GM12875 (cell line): ENCODE measurements around the gene CCDC92.

Experiments
- H3K4me3 ChIP-seq: one replicate; pipeline ENCODE4 v1.5.1; 2011; ENCODE audit warnings: low read depth, low read length, control low read depth
- TF ChIP-seq, protein P1 (sequence below): IDR thresholded peaks from 2 replicates; pipeline ENCODE4 v1.5.1; 2011; ENCODE audit warnings: low read depth, mild to moderate bottlenecking, control low read depth, inconsistent platforms, low read length, moderate library complexity, borderline replicate concordance; ENCODE audit not compliant: insufficient read depth

CCDC92 gene, protein sequence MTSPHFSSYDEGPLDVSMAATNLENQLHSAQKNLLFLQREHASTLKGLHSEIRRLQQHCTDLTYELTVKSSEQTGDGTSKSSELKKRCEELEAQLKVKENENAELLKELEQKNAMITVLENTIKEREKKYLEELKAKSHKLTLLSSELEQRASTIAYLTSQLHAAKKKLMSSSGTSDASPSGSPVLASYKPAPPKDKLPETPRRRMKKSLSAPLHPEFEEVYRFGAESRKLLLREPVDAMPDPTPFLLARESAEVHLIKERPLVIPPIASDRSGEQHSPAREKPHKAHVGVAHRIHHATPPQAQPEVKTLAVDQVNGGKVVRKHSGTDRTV

DNA sequence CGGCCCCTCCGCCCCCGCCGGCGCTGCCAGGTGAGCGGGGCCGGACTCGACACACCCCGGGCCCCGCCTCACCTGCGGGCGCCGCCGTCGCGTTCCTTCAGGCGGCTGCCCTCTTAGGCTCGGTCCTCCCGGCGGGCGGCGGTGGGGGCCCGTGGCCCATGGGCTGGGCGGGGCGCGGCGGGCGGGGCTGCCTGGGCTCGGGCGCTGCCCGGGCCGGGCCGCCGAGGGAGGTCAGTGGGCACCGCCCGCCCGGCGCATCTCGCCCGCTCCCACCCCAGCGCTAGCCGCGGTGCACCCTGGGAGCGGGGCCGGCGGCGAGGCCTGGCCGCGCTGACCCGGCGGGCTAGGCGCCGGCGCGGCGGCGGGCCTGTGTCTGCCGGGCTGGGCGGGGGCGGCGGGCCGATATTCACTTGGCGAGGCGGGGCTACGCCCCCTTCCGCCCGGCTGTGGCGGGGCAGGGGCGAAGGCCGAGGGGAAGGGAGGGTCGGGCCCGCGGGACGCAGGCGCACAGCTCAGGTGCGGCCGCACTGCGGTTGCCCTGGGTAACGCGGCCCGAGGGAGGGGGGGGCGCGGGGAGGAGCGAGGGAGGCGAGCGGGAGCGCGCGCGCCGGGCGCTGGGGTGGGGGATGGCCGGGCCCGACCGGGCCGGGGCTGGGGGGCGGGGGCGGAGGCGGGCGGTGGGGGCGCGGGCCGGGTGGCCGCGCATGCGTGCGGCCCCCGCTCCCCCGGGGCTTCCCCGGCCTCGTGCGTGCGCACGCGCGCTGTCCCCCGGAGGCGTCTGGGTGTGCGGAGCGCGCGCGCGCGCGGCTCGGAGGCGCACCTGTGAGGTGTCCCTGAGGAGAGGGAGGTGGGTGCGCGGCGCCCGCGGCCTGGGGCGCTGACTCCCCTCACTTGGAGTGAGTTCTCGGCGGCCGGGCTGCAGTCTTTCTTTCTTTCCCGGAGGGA, at the start of gene CCDC92, which contains the start of gene ZNF664:
Gene CCDC92, minus strand, starts transcription at position 375 of the 945 bp plus-strand sequence. CDS start 28,526 bp downstream, outside the sequence.
Gene ZNF664, plus strand, starts transcription at position 759 of the 945 bp plus-strand sequence. CDS start 38,930 bp downstream, outside the sequence.
- TF ChIP-seq, protein P1, sequence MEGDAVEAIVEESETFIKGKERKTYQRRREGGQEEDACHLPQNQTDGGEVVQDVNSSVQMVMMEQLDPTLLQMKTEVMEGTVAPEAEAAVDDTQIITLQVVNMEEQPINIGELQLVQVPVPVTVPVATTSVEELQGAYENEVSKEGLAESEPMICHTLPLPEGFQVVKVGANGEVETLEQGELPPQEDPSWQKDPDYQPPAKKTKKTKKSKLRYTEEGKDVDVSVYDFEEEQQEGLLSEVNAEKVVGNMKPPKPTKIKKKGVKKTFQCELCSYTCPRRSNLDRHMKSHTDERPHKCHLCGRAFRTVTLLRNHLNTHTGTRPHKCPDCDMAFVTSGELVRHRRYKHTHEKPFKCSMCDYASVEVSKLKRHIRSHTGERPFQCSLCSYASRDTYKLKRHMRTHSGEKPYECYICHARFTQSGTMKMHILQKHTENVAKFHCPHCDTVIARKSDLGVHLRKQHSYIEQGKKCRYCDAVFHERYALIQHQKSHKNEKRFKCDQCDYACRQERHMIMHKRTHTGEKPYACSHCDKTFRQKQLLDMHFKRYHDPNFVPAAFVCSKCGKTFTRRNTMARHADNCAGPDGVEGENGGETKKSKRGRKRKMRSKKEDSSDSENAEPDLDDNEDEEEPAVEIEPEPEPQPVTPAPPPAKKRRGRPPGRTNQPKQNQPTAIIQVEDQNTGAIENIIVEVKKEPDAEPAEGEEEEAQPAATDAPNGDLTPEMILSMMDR, result peak; percentile 23; the same call in 1 of the 2 replicates
- peak within 1 kb of the TSS; percentile 84 for H3K4me3 ChIP-seq

DNA sequence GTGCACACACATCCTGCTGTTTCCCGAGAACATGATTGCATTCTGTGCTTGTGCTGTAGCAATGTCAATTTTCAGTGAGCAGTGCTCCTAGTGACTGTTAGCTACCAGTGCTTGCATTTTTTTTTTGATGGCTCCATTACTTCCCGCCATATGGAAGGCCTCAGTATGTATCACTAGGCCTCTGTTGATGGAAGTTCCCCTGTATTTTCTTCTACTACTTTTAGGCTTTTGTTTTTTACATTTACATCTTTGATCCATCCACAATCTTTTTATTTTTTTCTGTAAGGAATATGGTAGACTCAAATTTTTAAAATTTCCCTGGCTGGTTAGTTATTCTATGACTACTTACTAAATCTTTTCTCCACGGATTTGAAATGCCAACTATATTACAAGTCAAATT, 49.5 kb upstream of the CCDC92 start:
- TF ChIP-seq, protein P1, result no peak
- no peak overlapping the region for H3K4me3 ChIP-seq

DNA sequence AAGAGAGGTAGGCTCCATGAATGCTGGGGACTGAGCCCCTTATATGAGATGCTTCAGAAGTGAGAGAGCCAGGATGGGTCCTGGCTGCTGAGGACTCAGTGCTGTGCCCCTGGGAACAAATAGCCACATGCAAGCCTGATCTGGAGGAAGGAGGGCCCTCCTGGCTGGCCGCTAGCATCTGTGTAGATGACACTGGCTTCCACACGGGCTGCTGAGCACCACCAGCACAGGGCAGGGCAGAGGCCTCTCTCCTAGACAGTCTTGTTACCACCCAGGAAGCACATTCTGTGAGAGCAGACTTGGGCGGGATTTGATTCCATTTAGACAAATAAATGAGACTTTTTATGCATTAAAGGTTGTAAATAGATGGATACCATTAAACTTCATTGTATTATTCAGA, 48.4 kb upstream of the CCDC92 start:
- no peak overlapping the region for H3K4me3 ChIP-seq
- TF ChIP-seq, protein P1, result no peak

DNA sequence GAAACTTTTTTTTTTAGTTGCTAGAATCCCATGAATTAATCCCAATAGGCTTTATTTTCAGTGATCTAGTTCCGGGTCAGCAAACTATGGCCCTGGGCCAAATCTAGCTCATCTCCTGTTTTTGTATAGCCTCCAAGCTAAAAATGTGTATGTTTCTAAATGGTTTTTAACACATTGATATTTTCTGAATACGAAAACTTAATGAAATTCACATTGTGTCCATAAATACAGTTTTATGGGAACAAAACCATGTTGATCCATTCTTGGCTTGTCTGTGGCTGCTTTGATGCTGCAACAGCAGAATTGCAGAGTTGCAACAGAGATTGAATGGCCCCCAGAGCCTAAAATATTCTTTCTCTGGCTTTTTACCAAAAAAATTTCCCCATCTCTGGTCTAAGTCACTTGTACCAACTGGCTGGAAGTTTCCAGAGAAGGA, 47.9 kb upstream of the CCDC92 start:
- H3K4me3 ChIP-seq, result no peak overlapping the region
- TF ChIP-seq, protein P1, result no peak

DNA sequence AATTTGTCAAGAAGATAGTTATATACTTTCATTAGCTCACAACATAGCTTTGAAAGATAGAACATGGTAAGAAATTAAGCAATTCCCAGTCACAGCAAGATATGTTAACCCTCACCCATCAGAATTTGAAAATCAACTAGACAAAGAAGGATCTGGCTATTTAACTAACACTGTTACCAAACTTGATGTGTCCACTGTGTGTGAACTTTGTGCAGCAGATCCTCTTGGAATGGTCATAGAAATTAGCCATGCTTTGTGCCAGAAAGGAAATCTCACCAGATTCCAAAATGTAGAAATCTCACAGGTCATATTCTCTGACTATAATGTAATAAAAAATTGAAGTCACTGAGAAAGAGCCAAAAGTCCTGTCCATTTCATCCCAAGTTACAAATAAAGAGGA, 46.5 kb upstream of the CCDC92 start:
- TF ChIP-seq, protein P1, result no peak
- no peak overlapping the region for H3K4me3 ChIP-seq

DNA sequence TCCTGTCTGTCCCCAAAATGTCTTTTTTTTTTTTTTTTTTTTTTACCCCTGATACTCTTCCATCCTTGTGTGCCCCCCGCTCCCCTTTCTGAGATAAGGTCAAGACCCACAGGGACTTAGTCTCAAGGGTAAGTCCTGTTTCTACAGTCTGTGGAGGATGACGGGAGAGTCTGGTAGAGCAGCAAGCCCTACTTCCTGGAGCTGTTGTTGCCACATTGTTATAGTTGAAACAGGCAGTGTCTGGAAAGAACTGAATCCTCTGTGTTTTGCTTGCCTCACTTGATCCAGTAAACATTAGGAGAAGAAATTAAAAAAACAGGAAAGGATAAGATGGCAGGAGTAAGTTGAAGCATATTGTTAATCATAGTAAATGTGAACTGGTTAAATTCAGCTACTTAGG, 45.9 kb upstream of the CCDC92 start:
- TF ChIP-seq, protein P1, result no peak
- no peak overlapping the region for H3K4me3 ChIP-seq

DNA sequence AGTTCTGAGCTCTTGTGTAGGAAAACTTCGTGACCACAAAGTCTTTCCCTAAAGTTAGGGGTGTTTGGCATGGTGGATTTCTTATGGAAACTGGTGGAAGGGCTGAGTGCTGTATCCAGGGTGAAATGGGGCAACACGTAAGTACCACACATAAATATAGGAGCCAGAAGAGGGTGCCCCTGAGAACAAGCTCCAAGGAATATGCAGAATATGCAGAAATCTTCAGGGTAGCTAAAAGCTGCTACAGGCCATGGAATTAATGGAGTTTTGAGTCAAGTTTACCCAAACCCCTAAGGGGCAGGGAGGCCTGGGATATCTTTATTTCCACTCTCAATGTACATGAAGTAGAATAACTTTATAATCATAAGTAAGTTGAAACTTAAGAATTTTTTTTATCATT, 44.4 kb upstream of the CCDC92 start:
- no peak overlapping the region for H3K4me3 ChIP-seq
- TF ChIP-seq, protein P1, result no peak
